ENCODE results near the gene PDLIM1.

- TF ChIP-seq EZH2 (IDR thresholded peaks at IDR 0.05) (no peak), POLR2AphosphoS5 (IDR thresholded peaks at IDR 0.05; ENCODE audit: borderline replicate concordance, low read depth, low read length) (no peak), FOXP2 (optimal IDR thresholded peaks at IDR 0.05; ENCODE audit: control extremely low read depth, extremely low read length, insufficient read depth) (no peak)
Measured at GRCh38 chr10:95305606-95306317, 15.0 kb upstream of the PDLIM1 start.
